ENCODE measurements around the gene OR2A14.

Gene OR2A14

GRCh38 chr7:144148224-144148827 is 25.4 kb downstream of the OR2A14 start (continued):
- no peak for TF ChIP-seq POU6F1 (CRISPR knock-in tag; IDR thresholded peaks at IDR 0.05; ENCODE audit: borderline replicate concordance, low read depth)
- no peak for TF ChIP-seq CSDC2 (CRISPR knock-in tag; IDR thresholded peaks at IDR 0.05)

- TF ChIP-seq OSR1 (CRISPR knock-in tag; IDR thresholded peaks at IDR 0.05) (no peak), SNAI2 (CRISPR knock-in tag; IDR thresholded peaks at IDR 0.05) (no peak), TCF4 (CRISPR knock-in tag; IDR thresholded peaks at IDR 0.05; ENCODE audit: borderline replicate concordance) (no peak), ESRRG (CRISPR knock-in tag; IDR thresholded peaks at IDR 0.05) (no peak), BACH2 (CRISPR knock-in tag; IDR thresholded peaks at IDR 0.05; ENCODE audit: borderline replicate concordance) (no peak), TOX (CRISPR knock-in tag; IDR thresholded peaks at IDR 0.05; ENCODE audit: borderline replicate concordance) (no peak), PATZ1 (CRISPR knock-in tag; IDR thresholded peaks at IDR 0.05; ENCODE audit: borderline replicate concordance) (no peak), CSDC2 (CRISPR knock-in tag; IDR thresholded peaks at IDR 0.05) (no peak), CSRNP3 (CRISPR knock-in tag; IDR thresholded peaks at IDR 0.05) (no peak), GLIS3 (CRISPR knock-in tag; IDR thresholded peaks at IDR 0.05) (no peak), ZFP3 (CRISPR knock-in tag; IDR thresholded peaks at IDR 0.05) (no peak), ZNF70 (CRISPR knock-in tag; IDR thresholded peaks at IDR 0.05) (no peak), ZC3H10 (CRISPR knock-in tag; IDR thresholded peaks at IDR 0.05) (no peak), ZNF565 (CRISPR knock-in tag; conservative IDR thresholded peaks at IDR 0.05; ENCODE audit: low read depth) (no peak), ISL1 (CRISPR knock-in tag; IDR thresholded peaks at IDR 0.05) (no peak), ZNF8 (CRISPR knock-in tag; IDR thresholded peaks at IDR 0.05) (no peak)
- TF ChIP-seq, protein P1, sequence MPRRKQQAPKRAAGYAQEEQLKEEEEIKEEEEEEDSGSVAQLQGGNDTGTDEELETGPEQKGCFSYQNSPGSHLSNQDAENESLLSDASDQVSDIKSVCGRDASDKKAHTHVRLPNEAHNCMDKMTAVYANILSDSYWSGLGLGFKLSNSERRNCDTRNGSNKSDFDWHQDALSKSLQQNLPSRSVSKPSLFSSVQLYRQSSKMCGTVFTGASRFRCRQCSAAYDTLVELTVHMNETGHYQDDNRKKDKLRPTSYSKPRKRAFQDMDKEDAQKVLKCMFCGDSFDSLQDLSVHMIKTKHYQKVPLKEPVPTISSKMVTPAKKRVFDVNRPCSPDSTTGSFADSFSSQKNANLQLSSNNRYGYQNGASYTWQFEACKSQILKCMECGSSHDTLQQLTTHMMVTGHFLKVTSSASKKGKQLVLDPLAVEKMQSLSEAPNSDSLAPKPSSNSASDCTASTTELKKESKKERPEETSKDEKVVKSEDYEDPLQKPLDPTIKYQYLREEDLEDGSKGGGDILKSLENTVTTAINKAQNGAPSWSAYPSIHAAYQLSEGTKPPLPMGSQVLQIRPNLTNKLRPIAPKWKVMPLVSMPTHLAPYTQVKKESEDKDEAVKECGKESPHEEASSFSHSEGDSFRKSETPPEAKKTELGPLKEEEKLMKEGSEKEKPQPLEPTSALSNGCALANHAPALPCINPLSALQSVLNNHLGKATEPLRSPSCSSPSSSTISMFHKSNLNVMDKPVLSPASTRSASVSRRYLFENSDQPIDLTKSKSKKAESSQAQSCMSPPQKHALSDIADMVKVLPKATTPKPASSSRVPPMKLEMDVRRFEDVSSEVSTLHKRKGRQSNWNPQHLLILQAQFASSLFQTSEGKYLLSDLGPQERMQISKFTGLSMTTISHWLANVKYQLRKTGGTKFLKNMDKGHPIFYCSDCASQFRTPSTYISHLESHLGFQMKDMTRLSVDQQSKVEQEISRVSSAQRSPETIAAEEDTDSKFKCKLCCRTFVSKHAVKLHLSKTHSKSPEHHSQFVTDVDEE (CRISPR knock-in tag; IDR thresholded peaks at IDR 0.05): no peak
- TF ChIP-seq, protein P2, sequence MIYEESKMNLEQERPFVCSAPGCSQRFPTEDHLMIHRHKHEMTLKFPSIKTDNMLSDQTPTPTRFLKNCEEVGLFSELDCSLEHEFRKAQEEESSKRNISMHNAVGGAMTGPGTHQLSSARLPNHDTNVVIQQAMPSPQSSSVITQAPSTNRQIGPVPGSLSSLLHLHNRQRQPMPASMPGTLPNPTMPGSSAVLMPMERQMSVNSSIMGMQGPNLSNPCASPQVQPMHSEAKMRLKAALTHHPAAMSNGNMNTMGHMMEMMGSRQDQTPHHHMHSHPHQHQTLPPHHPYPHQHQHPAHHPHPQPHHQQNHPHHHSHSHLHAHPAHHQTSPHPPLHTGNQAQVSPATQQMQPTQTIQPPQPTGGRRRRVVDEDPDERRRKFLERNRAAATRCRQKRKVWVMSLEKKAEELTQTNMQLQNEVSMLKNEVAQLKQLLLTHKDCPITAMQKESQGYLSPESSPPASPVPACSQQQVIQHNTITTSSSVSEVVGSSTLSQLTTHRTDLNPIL (CRISPR knock-in tag; IDR thresholded peaks at IDR 0.05; ENCODE audit: low read depth): no peak
- no peak for ATAC-seq
Measured at GRCh38 chr7:144158861-144159260, 35.9 kb downstream of the OR2A14 start.

DNA sequence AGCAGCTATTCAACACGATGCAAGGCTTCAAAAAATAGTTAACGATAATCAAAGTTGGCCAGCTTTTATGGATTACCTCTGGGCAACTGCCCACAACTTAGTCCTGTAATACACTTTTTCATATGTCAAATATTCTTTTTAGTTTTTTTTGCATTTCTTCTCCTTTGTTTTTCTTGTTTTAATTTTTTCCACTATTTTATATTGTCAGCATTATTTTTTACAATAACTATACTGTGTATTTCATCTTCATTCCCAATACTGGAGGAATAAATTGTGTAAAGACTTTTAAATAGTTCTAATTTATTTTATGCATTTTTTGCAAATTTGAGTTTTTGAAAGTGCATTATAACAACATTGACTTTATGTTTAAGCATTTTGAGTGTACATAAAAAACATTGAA is 41.8 kb downstream of the OR2A14 start:
- no peak for ATAC-seq
- TF ChIP-seq CSDC2 (CRISPR knock-in tag; IDR thresholded peaks at IDR 0.05): no peak
- TF ChIP-seq ZC3H10 (CRISPR knock-in tag; IDR thresholded peaks at IDR 0.05): no peak
- no peak for TF ChIP-seq PPARA (CRISPR knock-in tag; IDR thresholded peaks at IDR 0.05; ENCODE audit: borderline replicate concordance)
- TF ChIP-seq ZFP3 (CRISPR knock-in tag; IDR thresholded peaks at IDR 0.05): no peak
- TF ChIP-seq BACH2 (CRISPR knock-in tag; IDR thresholded peaks at IDR 0.05; ENCODE audit: borderline replicate concordance): no peak
- TF ChIP-seq SNAI2 (CRISPR knock-in tag; IDR thresholded peaks at IDR 0.05): no peak
- TF ChIP-seq, protein P2 (CRISPR knock-in tag; IDR thresholded peaks at IDR 0.05; ENCODE audit: low read depth): no peak
- no peak for TF ChIP-seq RARB (CRISPR knock-in tag; IDR thresholded peaks at IDR 0.05)
- TF ChIP-seq ZFP30 (CRISPR knock-in tag; IDR thresholded peaks at IDR 0.05): no peak
- no peak for TF ChIP-seq ZNF70 (CRISPR knock-in tag; IDR thresholded peaks at IDR 0.05)
- no peak for TF ChIP-seq ESRRG (CRISPR knock-in tag; IDR thresholded peaks at IDR 0.05)
- TF ChIP-seq TCF4 (CRISPR knock-in tag; IDR thresholded peaks at IDR 0.05; ENCODE audit: borderline replicate concordance): no peak
- TF ChIP-seq, protein P1 (CRISPR knock-in tag; IDR thresholded peaks at IDR 0.05): no peak
- TF ChIP-seq ZNF8 (CRISPR knock-in tag; IDR thresholded peaks at IDR 0.05): no peak
- TF ChIP-seq CSRNP3 (CRISPR knock-in tag; IDR thresholded peaks at IDR 0.05): no peak
- no peak for TF ChIP-seq ISL1 (CRISPR knock-in tag; IDR thresholded peaks at IDR 0.05)
